ENCODE results near the gene PTPRK.
A peak's percentile ranks its signal among the peaks of the same experiment; 100 is the strongest.

PTPRK gene

DNA sequence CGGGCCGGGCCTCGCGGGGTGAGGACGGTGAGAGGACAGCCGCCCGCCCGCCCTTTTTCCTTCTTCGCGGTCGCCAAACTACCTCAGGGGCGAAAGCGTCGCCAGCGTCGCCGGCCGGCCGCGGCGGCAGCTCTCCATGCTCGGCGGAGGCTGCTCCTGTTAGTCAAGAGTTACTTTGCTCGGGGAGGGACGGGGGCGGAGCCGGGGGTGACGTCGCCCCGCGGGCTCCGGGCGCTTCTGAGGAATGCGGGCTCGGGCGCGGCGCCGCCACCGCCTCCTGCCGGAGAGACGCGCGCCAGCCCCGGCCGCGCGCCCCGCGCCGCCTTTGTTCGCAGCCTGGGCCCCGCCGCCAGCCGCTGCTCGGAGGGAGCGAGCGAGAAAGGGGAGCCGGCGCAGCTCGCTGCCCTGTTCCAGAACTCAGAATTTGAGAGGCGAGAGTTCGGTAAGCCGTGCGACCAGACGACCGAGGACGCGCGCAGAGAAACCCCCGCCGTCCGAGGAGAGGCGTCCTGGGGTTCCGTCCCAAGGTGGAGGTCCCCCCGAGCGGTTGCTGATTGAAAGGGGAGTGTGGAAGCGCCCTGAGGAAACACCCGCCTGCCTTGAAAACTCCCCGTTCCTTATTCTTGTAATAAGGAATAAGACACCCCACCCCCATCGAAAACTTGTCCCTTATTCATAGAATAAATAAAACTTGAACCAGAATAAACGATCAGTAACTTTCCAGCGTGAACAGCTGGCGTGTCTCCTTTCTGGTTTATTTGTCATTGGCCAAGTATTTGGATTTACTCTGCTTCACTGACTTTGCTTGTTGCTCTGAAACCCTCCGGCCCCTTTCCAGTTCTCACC lies at the start of gene PTPRK:
Gene PTPRK, minus strand, starts transcription at position 164 of the 846 bp plus-strand sequence. CDS start 241 bp downstream, outside the sequence.
- TF ChIP-seq, protein P1, sequence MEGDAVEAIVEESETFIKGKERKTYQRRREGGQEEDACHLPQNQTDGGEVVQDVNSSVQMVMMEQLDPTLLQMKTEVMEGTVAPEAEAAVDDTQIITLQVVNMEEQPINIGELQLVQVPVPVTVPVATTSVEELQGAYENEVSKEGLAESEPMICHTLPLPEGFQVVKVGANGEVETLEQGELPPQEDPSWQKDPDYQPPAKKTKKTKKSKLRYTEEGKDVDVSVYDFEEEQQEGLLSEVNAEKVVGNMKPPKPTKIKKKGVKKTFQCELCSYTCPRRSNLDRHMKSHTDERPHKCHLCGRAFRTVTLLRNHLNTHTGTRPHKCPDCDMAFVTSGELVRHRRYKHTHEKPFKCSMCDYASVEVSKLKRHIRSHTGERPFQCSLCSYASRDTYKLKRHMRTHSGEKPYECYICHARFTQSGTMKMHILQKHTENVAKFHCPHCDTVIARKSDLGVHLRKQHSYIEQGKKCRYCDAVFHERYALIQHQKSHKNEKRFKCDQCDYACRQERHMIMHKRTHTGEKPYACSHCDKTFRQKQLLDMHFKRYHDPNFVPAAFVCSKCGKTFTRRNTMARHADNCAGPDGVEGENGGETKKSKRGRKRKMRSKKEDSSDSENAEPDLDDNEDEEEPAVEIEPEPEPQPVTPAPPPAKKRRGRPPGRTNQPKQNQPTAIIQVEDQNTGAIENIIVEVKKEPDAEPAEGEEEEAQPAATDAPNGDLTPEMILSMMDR (IDR thresholded peaks at IDR 0.05; ENCODE audit: unreplicated experiment in 3 of 3) = peak; percentile 54 to 62 (median 59)
- H3K9me3 Mint-ChIP-seq = no peaks in the 10 kb centered on the region
- H3K27me3 Mint-ChIP-seq (ENCODE audit: low read depth) = peaks cover 12% of the 10 kb centered on the region
- H3K4me1 Mint-ChIP-seq = peaks cover 28% of the 10 kb centered on the region
- peak within 1 kb of the TSS; percentile 97 to 100 (median 99) for H3K27ac Mint-ChIP-seq
- H3K36me3 Mint-ChIP-seq (ENCODE audit: low read depth) = no peaks in the 10 kb centered on the region
- H3K4me3 Mint-ChIP-seq = peak within 1 kb of the TSS; percentile 96 to 97 (median 96)

- no peak overlapping the region for H3K4me3 Mint-ChIP-seq
- no peaks in the 10 kb centered on the region for H3K27me3 Mint-ChIP-seq (ENCODE audit: low read depth)
- H3K4me1 Mint-ChIP-seq = peaks cover 12% of the 10 kb centered on the region
- peaks cover 3% of the 10 kb centered on the region for H3K9me3 Mint-ChIP-seq
- TF ChIP-seq, protein P1 (IDR thresholded peaks at IDR 0.05; ENCODE audit: unreplicated experiment in 3 of 3) = no peak
- H3K27ac Mint-ChIP-seq = no peak overlapping the region
- no peaks in the 10 kb centered on the region for H3K36me3 Mint-ChIP-seq (ENCODE audit: low read depth)
These were observed 46.6 kb upstream of the PTPRK start for GRCh38 chr6:128567029-128567428.

- Mint-ChIP-seq H3K27me3 (ENCODE audit: low read depth) (no peaks in the 10 kb centered on the region), H3K9me3 (peaks cover 3% of the 10 kb centered on the region), H3K4me1 (no peaks in the 10 kb centered on the region), H3K4me3 (no peak overlapping the region), H3K27ac (no peak overlapping the region), H3K36me3 (ENCODE audit: low read depth) (no peaks in the 10 kb centered on the region)
- TF ChIP-seq, protein P1 (IDR thresholded peaks at IDR 0.05; ENCODE audit: unreplicated experiment in 3 of 3) = no peak
These were observed 40.6 kb upstream of the PTPRK start for GRCh38 chr6:128560966-128561365.

- TF ChIP-seq, protein P1 (IDR thresholded peaks at IDR 0.05; ENCODE audit: unreplicated experiment in 3 of 3) = no peak
- no peaks in the 10 kb centered on the region for H3K27me3 Mint-ChIP-seq (ENCODE audit: low read depth)
- H3K27ac Mint-ChIP-seq = no peak overlapping the region
- H3K4me3 Mint-ChIP-seq = no peak overlapping the region
- H3K4me1 Mint-ChIP-seq = no peaks in the 10 kb centered on the region
- H3K36me3 Mint-ChIP-seq (ENCODE audit: low read depth) = no peaks in the 10 kb centered on the region
- peaks cover 3% of the 10 kb centered on the region for H3K9me3 Mint-ChIP-seq
These were observed 38.5 kb upstream of the PTPRK start for GRCh38 chr6:128558924-128559323.

GRCh38 chr6:128558021-128558420 lies 37.6 kb upstream of the PTPRK start:
- H3K4me3 Mint-ChIP-seq = no peak overlapping the region
- no peak overlapping the region for H3K27ac Mint-ChIP-seq
- H3K27me3 Mint-ChIP-seq (ENCODE audit: low read depth) = no peaks in the 10 kb centered on the region
- TF ChIP-seq, protein P1 (IDR thresholded peaks at IDR 0.05; ENCODE audit: unreplicated experiment in 3 of 3) = no peak
- H3K4me1 Mint-ChIP-seq = no peaks in the 10 kb centered on the region
- no peaks in the 10 kb centered on the region for H3K36me3 Mint-ChIP-seq (ENCODE audit: low read depth)
- H3K9me3 Mint-ChIP-seq = peaks cover 3% of the 10 kb centered on the region

GRCh38 chr6:128557081-128557480 lies 36.7 kb upstream of the PTPRK start:
- no peaks in the 10 kb centered on the region for H3K9me3 Mint-ChIP-seq
- no peaks in the 10 kb centered on the region for H3K36me3 Mint-ChIP-seq (ENCODE audit: low read depth)
- H3K27ac Mint-ChIP-seq = no peak overlapping the region
- no peaks in the 10 kb centered on the region for H3K4me1 Mint-ChIP-seq
- H3K27me3 Mint-ChIP-seq (ENCODE audit: low read depth) = no peaks in the 10 kb centered on the region
- H3K4me3 Mint-ChIP-seq = no peak overlapping the region
- TF ChIP-seq, protein P1 (IDR thresholded peaks at IDR 0.05; ENCODE audit: unreplicated experiment in 3 of 3) = no peak

All from nephron (organoid).